ENCODE measurements around the gene C20orf202.
"Not testable (repeated sequence)": the region's sequence is repeated elsewhere in the genome, so short reads cannot be mapped to it uniquely, and the experiment has no call there.

C20orf202 gene

GRCh38 chr20:1232286-1233111 lies 29.2 kb downstream of the C20orf202 start:
- TF ChIP-seq CTCF (conservative IDR thresholded peaks at IDR 0.05) = no peak
- H3K27ac ChIP-seq = no peak overlapping the region

- H3K27ac ChIP-seq = no peak overlapping the region
- no peak for TF ChIP-seq CTCF (conservative IDR thresholded peaks at IDR 0.05)
Measured at GRCh38 chr20:1240549-1240948, 37.3 kb downstream of the C20orf202 start.

GRCh38 chr20:1241456-1241855 lies 38.2 kb downstream of the C20orf202 start:
- H3K27ac ChIP-seq = no peak overlapping the region
- no peak for TF ChIP-seq CTCF (conservative IDR thresholded peaks at IDR 0.05)

GRCh38 chr20:1242099-1242498 lies 38.8 kb downstream of the C20orf202 start:
- TF ChIP-seq CTCF (conservative IDR thresholded peaks at IDR 0.05) = no peak
- no peak overlapping the region for H3K27ac ChIP-seq

GRCh38 chr20:1242530-1242929 lies 39.3 kb downstream of the C20orf202 start:
- TF ChIP-seq CTCF (conservative IDR thresholded peaks at IDR 0.05) = no peak
- no peak overlapping the region for H3K27ac ChIP-seq

- no peak for TF ChIP-seq CTCF (conservative IDR thresholded peaks at IDR 0.05)
- no peak overlapping the region for H3K27ac ChIP-seq
Measured at GRCh38 chr20:1245578-1245977, 42.3 kb downstream of the C20orf202 start.

- no peak overlapping the region for H3K27ac ChIP-seq
- no peak for TF ChIP-seq CTCF (conservative IDR thresholded peaks at IDR 0.05)
Measured at GRCh38 chr20:1247689-1248088, 44.4 kb downstream of the C20orf202 start.

GRCh38 chr20:1250282-1250681 lies 47.0 kb downstream of the C20orf202 start:
- not testable (repeated sequence) for H3K27ac ChIP-seq

All from VCaP (cell line).